Fibroblast of lung (primary cell): Measurements from ENCODE around the gene HEXIM1. TPM values are rescaled to one million over a fixed set of nuclear protein-coding genes. Genes with fewer than 3 reads are reported as not detected.

Experiments used
- DNase-seq, 2 donors: peaks; one replicate each; pipeline versions ENCODE4 v3.0.0 to v3.0.0-alpha.2; 2010; ENCODE audit warnings: low read depth in 2 of 2
- H2AFZ ChIP-seq: 2 replicates; pipeline ENCODE4 v1.5.1; 2012; ENCODE audit warnings: low read length, control low read depth, inconsistent platforms
- H3K27ac ChIP-seq: 2 replicates; pipeline ENCODE4 v1.5.1; 2011; ENCODE audit warnings: low read length, control low read depth; ENCODE audit not compliant: insufficient read depth
- H3K27me3 ChIP-seq: 2 replicates; pipeline ENCODE4 v1.5.1; 2011; ENCODE audit warnings: mild to moderate bottlenecking, low read length; ENCODE audit not compliant: control insufficient read depth, insufficient read depth
- H3K36me3 ChIP-seq: 2 replicates; pipeline ENCODE4 v1.5.1; 2011; ENCODE audit warnings: low read length; ENCODE audit not compliant: control insufficient read depth, insufficient read depth
- H3K4me1 ChIP-seq: 2 replicates; pipeline ENCODE4 v1.5.1; 2011; ENCODE audit warnings: low read length; ENCODE audit not compliant: control insufficient read depth, insufficient read depth; ENCODE audit errors: extremely low read depth
- H3K4me2 ChIP-seq: 2 replicates; pipeline ENCODE4 v1.5.1; 2011; ENCODE audit warnings: low read length, control low read depth; ENCODE audit not compliant: insufficient read depth; ENCODE audit errors: extremely low read depth
- H3K4me3 ChIP-seq, 4 experiments: fragments of 200-600 bp in 1 of 4; sonication (generic) in 1 of 4; replicated peaks in 1 of 4; 2 replicates each; pipeline ENCODE4 v1.5.1; 2011 to 2016; ENCODE audit warnings: low read length in 4 of 4, low read depth in 3 of 4, mild to moderate bottlenecking in 3 of 4, control low read depth in 2 of 4, inconsistent platforms in 1 of 4, mixed read lengths in 1 of 4; ENCODE audit not compliant: insufficient read depth in 1 of 4; ENCODE audit errors: control extremely low read depth in 1 of 4
- H3K79me2 ChIP-seq: 2 replicates; pipeline ENCODE4 v1.5.1; 2012; ENCODE audit warnings: mild to moderate bottlenecking, low read length, inconsistent platforms; ENCODE audit not compliant: control insufficient read depth, insufficient read depth
- H3K9ac ChIP-seq: 2 replicates; pipeline ENCODE4 v1.5.1; 2011; ENCODE audit warnings: mild to moderate bottlenecking, low read length, control low read depth; ENCODE audit not compliant: insufficient read depth
- H3K9me3 ChIP-seq: 2 replicates; pipeline ENCODE4 v1.5.1; 2012; ENCODE audit warnings: low read depth, low read length; ENCODE audit not compliant: control insufficient read depth, insufficient read depth
- H4K20me1 ChIP-seq: 2 replicates; pipeline ENCODE4 v1.5.1; 2011; ENCODE audit warnings: low read length; ENCODE audit not compliant: control insufficient read depth, insufficient read depth; ENCODE audit errors: extremely low read depth
- EZH2 ChIP-seq: IDR thresholded peaks from 2 replicates; pipeline ENCODE4 v1.5.1; 2012; ENCODE audit warnings: low read length, control low read depth, mild to moderate bottlenecking; ENCODE audit errors: missing control alignments
- polyA plus RNA-seq, 2 donors: library from polyadenylated mRNA; depleted of rRNA in 1 of 2; stranded (reverse) in 1 of 2; unstranded in 1 of 2; fragments of >200 nt; gene quantifications; 2 replicates each; pipeline ENCODE4 v1.2.1, GENCODE V29; 2011 to 2012; ENCODE audit warnings: missing spikeins in 1 of 2
- total RNA-seq: library from RNA; depleted of rRNA; stranded (reverse); fragments of >200 nt; gene quantifications from 2 replicates; pipeline ENCODE4 v1.2.1, GENCODE V29; 2014
- TF ChIP-seq, protein P1 (sequence below), 2 donors: IDR thresholded peaks in 1 of 2; conservative IDR thresholded peaks in 1 of 2; 1 replicate in 1 of 2; 2 replicates in 1 of 2; pipeline ENCODE4 v1.5.1; 2011 to 2012; ENCODE audit warnings: low read length in 2 of 2, control low read depth in 1 of 2, inconsistent platforms in 1 of 2, low read depth in 1 of 2, mild to moderate bottlenecking in 1 of 2

HEXIM1 gene
- total and polyA plus RNA-seq, 2 donors (not counting 1 experiment from before 2014, with no cell fraction given), result 9.9 to 11.7 TPM

DNA sequence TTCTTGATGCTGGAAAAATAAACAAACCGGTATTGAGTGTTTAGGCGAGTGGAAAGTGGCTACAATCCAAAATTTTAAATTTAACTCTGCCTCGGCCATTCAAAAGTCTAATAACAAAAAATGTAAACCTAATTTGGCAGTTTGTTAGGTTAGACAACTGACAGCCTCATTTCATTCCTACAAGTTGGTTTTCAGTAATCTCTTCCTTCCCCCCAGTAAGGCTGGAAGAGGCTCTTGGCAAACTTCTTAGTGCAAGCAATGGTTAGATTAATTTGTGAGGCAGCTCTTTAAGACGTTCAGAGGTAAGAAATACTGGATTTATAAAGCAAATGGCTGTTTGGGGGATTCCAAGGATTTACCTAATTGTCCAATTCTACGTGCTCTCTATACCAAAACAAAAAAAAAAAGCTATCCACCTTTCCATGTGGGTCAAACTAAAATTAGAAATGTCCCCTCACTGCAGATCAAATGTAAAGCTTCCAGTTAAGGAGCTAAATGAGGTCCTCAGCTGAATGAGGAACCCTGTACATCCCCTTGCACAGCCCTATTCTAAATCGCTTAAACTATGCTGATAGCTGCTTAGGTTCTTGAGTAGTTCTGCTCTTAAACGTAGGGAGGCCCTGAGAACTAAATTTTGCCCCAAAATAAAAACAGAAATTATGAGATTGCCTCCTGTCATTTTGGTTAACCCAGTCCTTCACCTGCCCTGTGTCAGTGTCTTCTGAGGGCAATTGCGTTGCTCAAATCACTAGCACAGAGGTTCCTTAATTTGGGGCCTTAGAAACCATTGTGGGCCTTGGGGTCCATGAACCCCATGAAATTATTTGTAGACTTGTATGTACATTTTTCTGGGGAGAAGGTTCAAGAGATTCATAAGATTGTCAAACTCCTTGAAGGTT lies 2.9 kb downstream of the HEXIM1 start:
- H3K9ac ChIP-seq, result no peak overlapping the region
- no peaks in the 10 kb centered on the region for H4K20me1 ChIP-seq
- peak overlapping the region; percentile 96 for H3K4me2 ChIP-seq
- H3K36me3 ChIP-seq, result no peaks in the 10 kb centered on the region
- DNase-seq, result peak in 1 of 2 donors; percentile 51
- peak overlapping the region; percentile 76 to 97 (median 92) for H3K4me3 ChIP-seq
- TF ChIP-seq, protein P1, sequence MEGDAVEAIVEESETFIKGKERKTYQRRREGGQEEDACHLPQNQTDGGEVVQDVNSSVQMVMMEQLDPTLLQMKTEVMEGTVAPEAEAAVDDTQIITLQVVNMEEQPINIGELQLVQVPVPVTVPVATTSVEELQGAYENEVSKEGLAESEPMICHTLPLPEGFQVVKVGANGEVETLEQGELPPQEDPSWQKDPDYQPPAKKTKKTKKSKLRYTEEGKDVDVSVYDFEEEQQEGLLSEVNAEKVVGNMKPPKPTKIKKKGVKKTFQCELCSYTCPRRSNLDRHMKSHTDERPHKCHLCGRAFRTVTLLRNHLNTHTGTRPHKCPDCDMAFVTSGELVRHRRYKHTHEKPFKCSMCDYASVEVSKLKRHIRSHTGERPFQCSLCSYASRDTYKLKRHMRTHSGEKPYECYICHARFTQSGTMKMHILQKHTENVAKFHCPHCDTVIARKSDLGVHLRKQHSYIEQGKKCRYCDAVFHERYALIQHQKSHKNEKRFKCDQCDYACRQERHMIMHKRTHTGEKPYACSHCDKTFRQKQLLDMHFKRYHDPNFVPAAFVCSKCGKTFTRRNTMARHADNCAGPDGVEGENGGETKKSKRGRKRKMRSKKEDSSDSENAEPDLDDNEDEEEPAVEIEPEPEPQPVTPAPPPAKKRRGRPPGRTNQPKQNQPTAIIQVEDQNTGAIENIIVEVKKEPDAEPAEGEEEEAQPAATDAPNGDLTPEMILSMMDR (conservative IDR thresholded peaks at IDR 0.05 in 1 of 2, IDR thresholded peaks at IDR 0.05 in 1 of 2; ENCODE audit: low read depth in 1 of 2, low read length in 2 of 2), result no peak
- no peak for TF ChIP-seq EZH2
- H3K27ac ChIP-seq, result peak overlapping the region; percentile 37
- no peaks in the 10 kb centered on the region for H3K4me1 ChIP-seq
- H3K79me2 ChIP-seq, result peaks cover 42% of the 10 kb centered on the region
- H3K27me3 ChIP-seq, result no peaks in the 10 kb centered on the region
- no peak overlapping the region for H2AFZ ChIP-seq
- no peaks in the 10 kb centered on the region for H3K9me3 ChIP-seq

DNA sequence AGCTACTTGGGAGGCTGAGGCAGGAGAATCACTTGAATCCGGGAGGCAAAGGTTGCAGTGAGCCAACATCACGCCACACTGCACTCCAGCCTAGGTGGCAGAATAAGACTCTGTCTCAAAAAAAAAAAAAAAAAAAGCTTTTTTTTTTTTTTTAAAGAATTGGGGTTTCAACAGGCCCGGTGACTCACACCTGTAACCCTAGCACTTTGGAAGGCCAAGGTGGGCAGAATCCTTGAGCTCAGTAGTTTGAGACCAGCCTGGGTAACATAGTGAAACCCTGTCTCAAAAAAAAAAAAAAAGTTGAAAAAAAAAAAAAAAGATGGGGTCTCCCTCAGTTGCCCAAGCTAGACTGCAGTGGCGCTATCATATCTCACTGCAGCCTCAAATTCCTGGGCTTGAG lies 6.8 kb downstream of the HEXIM1 start:
- Histone ChIP-seq H2AFZ (no peak overlapping the region), H3K27ac (no peak overlapping the region), H3K79me2 (peaks cover 51% of the 10 kb centered on the region), H3K36me3 (no peaks in the 10 kb centered on the region), H3K4me1 (peaks cover 4% of the 10 kb centered on the region), H3K9me3 (no peaks in the 10 kb centered on the region), H3K27me3 (no peaks in the 10 kb centered on the region), H4K20me1 (no peaks in the 10 kb centered on the region), H3K9ac (no peak overlapping the region), H3K4me2 (no peak overlapping the region), H3K4me3 (no peak overlapping the region)
- DNase-seq, result no peak
- TF ChIP-seq, protein P1 (conservative IDR thresholded peaks at IDR 0.05 in 1 of 2, IDR thresholded peaks at IDR 0.05 in 1 of 2; ENCODE audit: low read depth in 1 of 2, low read length in 2 of 2), result no peak
- no peak for TF ChIP-seq EZH2

DNA sequence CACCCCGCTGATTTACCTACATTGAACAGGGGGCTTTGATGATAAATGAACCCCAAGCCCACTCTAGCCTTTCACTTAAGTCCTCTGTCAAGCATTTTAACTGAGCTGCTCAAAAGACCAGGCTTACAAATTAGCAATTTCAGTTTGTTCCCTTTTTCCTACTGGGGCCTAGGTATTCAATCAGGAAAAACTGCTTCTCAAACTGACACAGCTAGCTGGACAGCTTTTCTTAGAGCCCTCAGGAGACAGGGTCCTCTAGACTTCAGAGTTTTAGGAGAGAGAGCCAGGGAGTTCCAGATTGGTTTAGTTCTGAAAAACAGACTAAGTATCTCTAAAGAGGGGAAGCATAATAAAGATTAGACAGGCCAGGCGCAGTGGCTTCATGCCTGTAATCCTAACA lies 7.2 kb downstream of the HEXIM1 start:
- Histone ChIP-seq H3K4me2 (no peak overlapping the region), H3K9ac (no peak overlapping the region), H3K9me3 (no peaks in the 10 kb centered on the region), H3K4me1 (peaks cover 4% of the 10 kb centered on the region), H3K27me3 (no peaks in the 10 kb centered on the region), H3K79me2 (peaks cover 51% of the 10 kb centered on the region), H4K20me1 (no peaks in the 10 kb centered on the region), H3K36me3 (no peaks in the 10 kb centered on the region), H2AFZ (no peak overlapping the region), H3K4me3 (no peak overlapping the region), H3K27ac (no peak overlapping the region)
- no peak for DNase-seq
- TF ChIP-seq EZH2, result no peak
- TF ChIP-seq, protein P1 (conservative IDR thresholded peaks at IDR 0.05 in 1 of 2, IDR thresholded peaks at IDR 0.05 in 1 of 2; ENCODE audit: low read depth in 1 of 2, low read length in 2 of 2), result no peak
